Stimulated activated CD8-positive, alpha-beta memory T cell treated with anti-CD3 and anti-CD28 coated beads, Interleukin-4, amount 100 ng/mL, for 48 hours (primary cell): Measurements from ENCODE around the gene MBD4.
"Not testable (repeated sequence)": the region's sequence is repeated elsewhere in the genome, so short reads cannot be mapped to it uniquely, and the experiment has no call there.

Experiments
- DNase-seq: peaks from one replicate; pipeline ENCODE4 v3.0.0-alpha.2; 2020

MBD4 gene

GRCh38 chr3:129439817-129440617 is at the start of gene MBD4, which contains the start of gene IFT122:
TSS of gene MBD4 (minus strand) at chr3:129439948. CDS start at chr3:129439833, 115 bp downstream.
TSS of gene IFT122 (plus strand) at chr3:129440224. CDS start at chr3:129440331, 107 bp downstream.
- DNase-seq: peak; percentile 99

- not testable (repeated sequence) for DNase-seq
Observed at GRCh38 chr3:129489258-129489657, 49.5 kb upstream of the MBD4 start.

- DNase-seq: not testable (repeated sequence)
Observed at GRCh38 chr3:129487868-129488335, 48.2 kb upstream of the MBD4 start.

GRCh38 chr3:129487183-129487867 is 47.6 kb upstream of the MBD4 start:
- DNase-seq: no peak

- no peak for DNase-seq
Observed at GRCh38 chr3:129486664-129487035, 46.9 kb upstream of the MBD4 start.

- DNase-seq: no peak
Observed at GRCh38 chr3:129485721-129486663, 46.2 kb upstream of the MBD4 start.

GRCh38 chr3:129485146-129485545 is 45.4 kb upstream of the MBD4 start:
- not testable (repeated sequence) for DNase-seq

- DNase-seq: no peak
Observed at GRCh38 chr3:129483870-129484269, 44.1 kb upstream of the MBD4 start.

GRCh38 chr3:129482721-129483120 is 43.0 kb upstream of the MBD4 start:
- DNase-seq: no peak

GRCh38 chr3:129481766-129482332 is 42.1 kb upstream of the MBD4 start:
- no peak for DNase-seq

GRCh38 chr3:129481225-129481765 is 41.5 kb upstream of the MBD4 start:
- not testable (repeated sequence) for DNase-seq

- no peak for DNase-seq
Observed at GRCh38 chr3:129476586-129476985, 36.8 kb upstream of the MBD4 start.

GRCh38 chr3:129475863-129476262 is 36.1 kb upstream of the MBD4 start:
- DNase-seq: no peak

GRCh38 chr3:129474984-129475804 is 35.4 kb upstream of the MBD4 start:
- no peak for DNase-seq

GRCh38 chr3:129473769-129474152 is 34.0 kb upstream of the MBD4 start:
- no peak for DNase-seq

- DNase-seq: no peak
Observed at GRCh38 chr3:129473067-129473768, 33.5 kb upstream of the MBD4 start.

GRCh38 chr3:129470861-129471260 is 31.1 kb upstream of the MBD4 start:
- DNase-seq: no peak

- no peak for DNase-seq
Observed at GRCh38 chr3:129469026-129469425, 29.3 kb upstream of the MBD4 start.

- DNase-seq: no peak
Observed at GRCh38 chr3:129467932-129468331, 28.2 kb upstream of the MBD4 start.

- DNase-seq: no peak
Observed at GRCh38 chr3:129463716-129464115, 24.0 kb upstream of the MBD4 start.

- no peak for DNase-seq
Observed at GRCh38 chr3:129463094-129463493, 23.3 kb upstream of the MBD4 start.
